K562 (cell line): ENCODE results near the gene ODAD2. TPM values are rescaled to one million over a fixed set of nuclear protein-coding genes. Genes with fewer than 3 reads are reported as not detected.

Source experiments
- ATAC-seq: fragments of 200-7000 bp; cut with Tn5 transposase; 3 replicates; pipeline ENCODE4 v1.9.1; 2020; ENCODE audit warnings: moderate library complexity
- BruUV-seq: library from RNA; stranded (reverse); fragments of 400-500 nt; replicated peaks from 2 replicates; lab custom pipeline; 2021; lab: Mats Ljungman, UMichigan
- CTCF ChIA-PET: fragments of 300-600 bp; formaldehyde crosslinking; extraction: SDS; loops from one replicate; lab custom pipeline; 2021; ENCODE audit warnings: low intra/inter-chr PET ratio; lab: Yijun Ruan, JAX
- POLR2A ChIA-PET: fragments of 300-600, 350-650 bp; sonication (Branson Sonifier 250); formaldehyde crosslinking; extraction: SDS; loops from one replicate; lab custom pipeline; 2021; ENCODE audit warnings: antibody characterized with exemption, inconsistent platforms; lab: Yijun Ruan, JAX
- DNase-seq, 4 experiments: peaks; one replicate each; pipeline versions ENCODE4 v3.0.0 to v3.0.0-alpha.2; 2011 to 2018; ENCODE audit warnings: low spot score in 3 of 4, mixed read lengths in 3 of 4; ENCODE audit errors: extremely low read depth in 1 of 4
- FAIRE-seq: peaks from 2 replicates; lab custom pipeline; 2011; peaks lifted over from hg19 to GRCh38; lab: Jason Lieb, UNC
- H2AFZ ChIP-seq: 2 replicates; pipeline ENCODE4 v1.6.0; 2011; ENCODE audit warnings: low read depth, low read length, control low read depth, inconsistent platforms
- H3K27ac ChIP-seq: fragments of 200-600 bp; 3 replicates; pipeline ENCODE4 v1.8.0; 2011; ENCODE audit warnings: low read depth, mild to moderate bottlenecking, control low read depth, inconsistent platforms, low read length, moderate library complexity, mixed read lengths; ENCODE audit errors: extremely low read depth
- H3K27me3 ChIP-seq, 2 experiments: fragments of 300-600 bp in 1 of 2; 2 replicates in 1 of 2; 3 replicates in 1 of 2; pipeline versions ENCODE4 v1.6.0 to v1.8.0; 2011; ENCODE audit warnings: inconsistent platforms in 2 of 2, low read length in 2 of 2, mild to moderate bottlenecking in 1 of 2, mixed read lengths in 1 of 2, moderate library complexity in 1 of 2; ENCODE audit not compliant: control insufficient read depth in 2 of 2, insufficient read depth in 2 of 2
- H3K36me3 ChIP-seq: fragments of 300-600 bp; 3 replicates; pipeline ENCODE4 v1.8.0; 2011; ENCODE audit warnings: mild to moderate bottlenecking, low read length, inconsistent platforms; ENCODE audit not compliant: control insufficient read depth, insufficient read depth
- H3K4me1 ChIP-seq, 2 experiments: fragments of 200-600 bp in 1 of 2; replicated peaks in 1 of 2; 2 replicates in 1 of 2; 3 replicates in 1 of 2; pipeline versions ENCODE4 v1.5.1 to v1.8.0; 2011; ENCODE audit warnings: inconsistent platforms in 2 of 2, low read length in 2 of 2, mild to moderate bottlenecking in 1 of 2, mixed read lengths in 1 of 2, moderate library complexity in 1 of 2; ENCODE audit not compliant: control insufficient read depth in 2 of 2, insufficient read depth in 2 of 2
- H3K4me2 ChIP-seq: 2 replicates; pipeline ENCODE4 v1.6.1; 2011; ENCODE audit warnings: low read length, control low read depth, inconsistent platforms, mixed read lengths; ENCODE audit not compliant: insufficient read depth
- H3K4me3 ChIP-seq: fragments of 200-600 bp; sonication (generic), shearing (Covaris generic); 2 replicates; pipeline ENCODE4 v1.5.1; 2016; ENCODE audit warnings: control low read depth, inconsistent platforms
- H3K79me2 ChIP-seq: fragments of 200-600 bp; 3 replicates; pipeline ENCODE4 v1.8.0; 2011; ENCODE audit warnings: low read length, inconsistent platforms; ENCODE audit not compliant: control insufficient read depth, insufficient read depth
- H3K9ac ChIP-seq, 2 experiments: 2 replicates each; pipeline versions ENCODE4 v1.6.0 to v1.6.1; 2011; ENCODE audit warnings: low read depth in 2 of 2, low read length in 2 of 2, control low read depth in 1 of 2, inconsistent platforms in 1 of 2, mild to moderate bottlenecking in 1 of 2, mixed read lengths in 1 of 2; ENCODE audit not compliant: insufficient read depth in 1 of 2
- H3K9me1 ChIP-seq: one replicate; pipeline ENCODE4 v1.6.0; 2011; ENCODE audit warnings: inconsistent platforms, mild to moderate bottlenecking, low read length, moderate library complexity; ENCODE audit not compliant: control insufficient read depth, insufficient read depth
- H3K9me3 ChIP-seq: replicated peaks from 2 replicates; pipeline ENCODE4 v1.5.1; 2011; ENCODE audit warnings: low read depth, low read length, inconsistent platforms; ENCODE audit not compliant: control insufficient read depth, insufficient read depth
- H4K20me1 ChIP-seq: replicated peaks from 2 replicates; pipeline ENCODE4 v1.6.1; 2011; ENCODE audit warnings: low read length, inconsistent platforms, mixed read lengths; ENCODE audit not compliant: control insufficient read depth, insufficient read depth
- CSDE1 ChIP-seq, 2 experiments: fragments of 450-650 bp; IDR thresholded peaks; 2 replicates each; pipeline ENCODE4 v1.6.1; 2016; ENCODE audit warnings: mild to moderate bottlenecking in 1 of 2
- EGR1 ChIP-seq: fragments of 450-650 bp; conservative IDR thresholded peaks from 2 replicates; pipeline ENCODE4 v1.6.1; 2017; ENCODE audit warnings: mild to moderate bottlenecking
- FOXP1 ChIP-seq: sonication (generic); formaldehyde crosslinking; IDR thresholded peaks from 2 replicates; pipeline ENCODE4 v1.8.0; 2022; ENCODE audit warnings: mild to moderate bottlenecking, missing genetic modification reagents
- GMEB1 ChIP-seq: fragments of 250-450 bp; sonication (Bioruptor Pico); IDR thresholded peaks from 2 replicates; pipeline ENCODE4 v1.4.0; 2020; ENCODE audit warnings: mild to moderate bottlenecking
- POLR2B ChIP-seq: fragments of 450-650 bp; IDR thresholded peaks from 2 replicates; pipeline ENCODE4 v1.6.1; 2018; ENCODE audit warnings: low read depth; ENCODE audit not compliant: partially characterized antibody
- U2AF1 ChIP-seq: fragments of 200-400 bp; formaldehyde crosslinking; optimal IDR thresholded peaks from 2 replicates; pipeline ENCODE3; 2017; ENCODE audit warnings: mild to moderate bottlenecking, low read depth, low read length, moderate library complexity
- WGBS: fragments of 100-300 bp; shearing (Covaris generic); methylation state at CpG from one replicate; pipeline ENCODE4 v1.1.6; 2016; ENCODE audit warnings: low coverage, mixed read lengths; ENCODE audit not compliant: insufficient coverage; ENCODE audit errors: missing lambda C conversion rate; 5-methylcytosine and 5-hydroxymethylcytosine counted together
- in situ Hi-C: fragments of 300-500 bp; cut with MboI; formaldehyde crosslinking; loops from 4 replicates; pipeline ENCODE4 v1.15.0; 2018; ENCODE audit warnings: inconsistent platforms, mixed read lengths
- intact Hi-C: fragments of 100-400 bp; cut with micrococcal nuclease; formaldehyde crosslinking; loops from 2 replicates; pipeline ENCODE4 v1.14.2; 2022
- polyA plus RNA-seq, 8 experiments: library from polyadenylated mRNA; depleted of rRNA in 4 of 8; stranded (reverse) in 5 of 8; unstranded in 3 of 8; fragments of >200 nt; fragmentation: Nextera tagmentation in 2 of 8; fragmentation: Illumina TruSeq in 1 of 8; extraction: Ambion mirVana in 2 of 8; extraction: Trizol in 1 of 8; gene quantifications; 2 replicates each; pipeline versions ENCODE4 v1.2.1 to v1.2.3, GENCODE V29; 2011 to 2014; ENCODE audit warnings: inconsistent platforms in 1 of 8, missing spikeins in 1 of 8
- total RNA-seq, 7 experiments: library from RNA; depleted of rRNA in 6 of 7; stranded (reverse); fragments of >200 nt in 6 of 7; fragmentation: Illumina TruSeq in 2 of 7; extraction: Trizol in 2 of 7; gene quantifications; 2 replicates each; pipeline versions ENCODE4 v1.2.1 to v1.2.3, GENCODE V29; 2011 to 2021; ENCODE audit warnings: low replicate concordance in 1 of 7

ODAD2 gene
- total and polyA plus RNA-seq, 9 of the 15 experiments (the other 6 are each of a cell fraction or from before 2014, with no cell fraction given), result not detected

GRCh38 chr10:27815261-27815660, 183.6 kb downstream of the ODAD2 start:
- Histone ChIP-seq H3K36me3 (no peaks in the 10 kb centered on the region), H2AFZ (no peak overlapping the region), H3K9me1 (no peaks in the 10 kb centered on the region), H3K4me3 (no peak overlapping the region), H3K79me2 (no peaks in the 10 kb centered on the region)
- CTCF ChIA-PET, result no interaction called here
- TF ChIP-seq U2AF1, result no peak
- TF ChIP-seq GMEB1, result no peak
- no peak for TF ChIP-seq CSDE1 (IDR thresholded peaks at IDR 0.05)
- no peak for TF ChIP-seq EGR1
- no peak for TF ChIP-seq FOXP1 (CRISPR knock-in tag)
- TF ChIP-seq POLR2B, result no peak
- TF ChIP-seq, all 486 proteins: peak for 0
- FAIRE-seq, result no peak
- Histone ChIP-seq H3K4me2 (no peak overlapping the region), H3K27me3 (no peaks in the 10 kb centered on the region), H3K27ac (no peak overlapping the region), H4K20me1 (no peaks in the 10 kb centered on the region), H3K4me1 (no peaks in the 10 kb centered on the region), H3K9ac (no peak overlapping the region), H3K9me3 (no peaks in the 10 kb centered on the region)
- BruUV-seq, result no TSS peak
- in situ Hi-C loops (no loop called here), intact Hi-C loops (no loop called here)
- no peak for ATAC-seq
- POLR2A ChIA-PET, result interaction anchor here (1.2 kb wide), 1 partner anchor 10 kb away, joined by 4 read pairs; no protein-coding TSS in a partner anchor
- DNase-seq, result no peak
- 0% methylated on average over 3 of the region's 3 CpGs for WGBS
